Stimulated activated CD8-positive, alpha-beta memory T cell treated with anti-CD3 and anti-CD28 coated beads, Interleukin-12 subunit alpha, Interleukin-12 subunit beta, amount 100 ng/mL, for 1 hour (primary cell): Measurements from ENCODE around the gene SLC6A7.
"Not testable (repeated sequence)": the region's sequence is repeated elsewhere in the genome, so short reads cannot be mapped to it uniquely, and the experiment has no call there.

Source experiments
- DNase-seq: peaks from one replicate; pipeline ENCODE4 v3.0.0-alpha.2; 2020; ENCODE audit warnings: low read depth

The SLC6A7 gene

GRCh38 chr5:150219142-150219541, 29.3 kb downstream of the SLC6A7 start:
- DNase-seq = no peak

- DNase-seq = no peak
These were observed 30.0 kb downstream of the SLC6A7 start for GRCh38 chr5:150219861-150220260.

- no peak for DNase-seq
These were observed 31.6 kb downstream of the SLC6A7 start for GRCh38 chr5:150221471-150221870.

- DNase-seq = no peak
These were observed 33.0 kb downstream of the SLC6A7 start for GRCh38 chr5:150222906-150223305.

GRCh38 chr5:150223474-150223873, 33.6 kb downstream of the SLC6A7 start:
- DNase-seq = no peak

GRCh38 chr5:150224483-150225027, 34.7 kb downstream of the SLC6A7 start:
- DNase-seq = no peak

- DNase-seq = no peak
These were observed 37.2 kb downstream of the SLC6A7 start for GRCh38 chr5:150227036-150227435.

GRCh38 chr5:150227606-150228273, 37.9 kb downstream of the SLC6A7 start:
- DNase-seq = no peak

- DNase-seq = no peak
These were observed 39.7 kb downstream of the SLC6A7 start for GRCh38 chr5:150229571-150229970.

GRCh38 chr5:150230842-150231241, 41.0 kb downstream of the SLC6A7 start:
- no peak for DNase-seq

GRCh38 chr5:150233706-150234105, 43.8 kb downstream of the SLC6A7 start:
- not testable (repeated sequence) for DNase-seq

- DNase-seq = no peak
These were observed 45.0 kb downstream of the SLC6A7 start for GRCh38 chr5:150234576-150235499.

GRCh38 chr5:150235500-150235854, 45.6 kb downstream of the SLC6A7 start:
- DNase-seq = no peak

GRCh38 chr5:150236313-150236712, 46.5 kb downstream of the SLC6A7 start:
- no peak for DNase-seq

- DNase-seq = no peak
These were observed 47.3 kb downstream of the SLC6A7 start for GRCh38 chr5:150236981-150237754.

- no peak for DNase-seq
These were observed 48.8 kb downstream of the SLC6A7 start for GRCh38 chr5:150238646-150239045.

GRCh38 chr5:150239099-150239793, 49.4 kb downstream of the SLC6A7 start:
- no peak for DNase-seq

GRCh38 chr5:150239794-150240122, 49.9 kb downstream of the SLC6A7 start:
- no peak for DNase-seq

GRCh38 chr5:150241298-150242160, 51.7 kb downstream of the SLC6A7 start:
- DNase-seq = no peak

GRCh38 chr5:150242251-150242894, 52.5 kb downstream of the SLC6A7 start:
- DNase-seq = no peak
